RWPE2 (cell line): ENCODE data around the gene CHRNB4.
"Not testable (repeated sequence)": the region's sequence is repeated elsewhere in the genome, so short reads cannot be mapped to it uniquely, and the experiment has no call there.

Experiments
- ATAC-seq: fragments of 200-7000 bp; cut with Tn5 transposase; 3 replicates; pipeline ENCODE4 v1.9.1; 2021; ENCODE audit warnings: low read depth
- DNase-seq: peaks from one replicate; pipeline ENCODE4 v3.0.0-alpha.2; 2020; ENCODE audit warnings: low spot score
- H3K27ac ChIP-seq: fragments of 450-650 bp; 2 replicates; pipeline ENCODE4 v1.5.1; 2017; ENCODE audit warnings: mild to moderate bottlenecking; ENCODE audit not compliant: poor library complexity, severe bottlenecking
- H3K27me3 ChIP-seq: fragments of 250-450 bp; sonication (Bioruptor Pico); 2 replicates; pipeline ENCODE4 v1.5.1; 2021; ENCODE audit warnings: mild to moderate bottlenecking, moderate library complexity; ENCODE audit not compliant: insufficient read depth, poor library complexity, severe bottlenecking
- H3K36me3 ChIP-seq: fragments of 250-450 bp; sonication (Bioruptor Pico); 2 replicates; pipeline ENCODE4 v1.5.1; 2020; ENCODE audit warnings: low read depth, mild to moderate bottlenecking, moderate library complexity
- H3K4me1 ChIP-seq: fragments of 250-450 bp; sonication (Bioruptor Pico); 2 replicates; pipeline ENCODE4 v1.5.1; 2021; ENCODE audit warnings: mild to moderate bottlenecking, moderate library complexity; ENCODE audit not compliant: insufficient read depth, poor library complexity, severe bottlenecking
- H3K4me3 ChIP-seq: fragments of 250-450 bp; sonication (Bioruptor Pico); 2 replicates; pipeline ENCODE4 v1.5.1; 2021; ENCODE audit warnings: mild to moderate bottlenecking, moderate library complexity; ENCODE audit not compliant: severe bottlenecking
- H3K9me3 ChIP-seq: fragments of 250-450 bp; sonication (Bioruptor Pico); 2 replicates; pipeline ENCODE4 v1.5.1; 2021; ENCODE audit warnings: mild to moderate bottlenecking, moderate library complexity; ENCODE audit not compliant: severe bottlenecking
- CTCF ChIP-seq: fragments of 450-650 bp; IDR thresholded peaks from one replicate; pipeline ENCODE4 v1.5.1; 2017; ENCODE audit warnings: mild to moderate bottlenecking, moderate library complexity; ENCODE audit not compliant: poor library complexity, severe bottlenecking

CHRNB4 gene

GRCh38 chr15:78684657-78685056 is 43.6 kb upstream of the CHRNB4 start:
- no peaks in the 10 kb centered on the region for H3K9me3 ChIP-seq
- no peak overlapping the region for H3K27ac ChIP-seq
- ATAC-seq (no peak), DNase-seq (no peak)
- H3K27me3 ChIP-seq: no peaks in the 10 kb centered on the region
- no peak overlapping the region for H3K4me3 ChIP-seq
- no peaks in the 10 kb centered on the region for H3K36me3 ChIP-seq
- TF ChIP-seq CTCF: no peak
- peaks cover 14% of the 10 kb centered on the region for H3K4me1 ChIP-seq

GRCh38 chr15:78683599-78683998 is 42.6 kb upstream of the CHRNB4 start:
- not testable (repeated sequence) for H3K27ac ChIP-seq, H3K9me3 ChIP-seq, H3K36me3 ChIP-seq, H3K4me3 ChIP-seq, H3K27me3 ChIP-seq, ATAC-seq
- peak; percentile 7 for DNase-seq
- H3K4me1 ChIP-seq: peaks cover 14% of the 10 kb centered on the region

- no peak for ATAC-seq
- no peak overlapping the region for H3K4me3 ChIP-seq
- H3K27ac ChIP-seq: no peak overlapping the region
- no peaks in the 10 kb centered on the region for H3K27me3 ChIP-seq
- H3K36me3 ChIP-seq: no peaks in the 10 kb centered on the region
- peak; percentile 68 for DNase-seq
- no peaks in the 10 kb centered on the region for H3K9me3 ChIP-seq
- peaks cover 10% of the 10 kb centered on the region for H3K4me1 ChIP-seq
- TF ChIP-seq CTCF: no peak
Measured at GRCh38 chr15:78682693-78683410, 41.8 kb upstream of the CHRNB4 start.

GRCh38 chr15:78682004-78682651 is 41.1 kb upstream of the CHRNB4 start:
- Histone ChIP-seq H3K4me1 (peaks cover 5% of the 10 kb centered on the region), H3K27ac (no peak overlapping the region), H3K36me3 (no peaks in the 10 kb centered on the region), H3K9me3 (no peaks in the 10 kb centered on the region), H3K4me3 (no peak overlapping the region), H3K27me3 (no peaks in the 10 kb centered on the region)
- ATAC-seq: no peak
- TF ChIP-seq CTCF: no peak
- peak; percentile 48 for DNase-seq

- TF ChIP-seq CTCF: no peak
- H3K27ac ChIP-seq: no peak overlapping the region
- no peaks in the 10 kb centered on the region for H3K27me3 ChIP-seq
- ATAC-seq (no peak), DNase-seq (peak; percentile 31)
- H3K9me3 ChIP-seq: no peaks in the 10 kb centered on the region
- no peak overlapping the region for H3K4me3 ChIP-seq
- peaks cover 5% of the 10 kb centered on the region for H3K4me1 ChIP-seq
- no peaks in the 10 kb centered on the region for H3K36me3 ChIP-seq
Measured at GRCh38 chr15:78681281-78682003, 40.4 kb upstream of the CHRNB4 start.
